Natural killer cell (primary cell): ENCODE data around the gene CCDC60. TPM values are rescaled to one million over a fixed set of nuclear protein-coding genes. Genes with fewer than 3 reads are reported as not detected.

Experiments
- ATAC-seq, 3 donors: fragments of 150-1000 bp in 2 of 3; fragments of 200-7000 bp in 1 of 3; cut with Tn5 transposase; 1 replicate in 1 of 3; 2 replicates in 2 of 3; pipeline ENCODE4 v1.10.0; 2021; ENCODE audit warnings: mild to moderate bottlenecking in 2 of 3, moderate library complexity in 2 of 3
- DNase-seq, 2 donors: peaks; one replicate each; pipeline versions ENCODE4 v3.0.0 to v3.0.0-alpha.2; 2013 to 2021; ENCODE audit warnings: mixed read lengths in 1 of 2
- H3K27ac ChIP-seq: one replicate; pipeline ENCODE4 v1.5.1; 2013; ENCODE audit warnings: mild to moderate bottlenecking, low read length
- H3K27me3 ChIP-seq: one replicate; pipeline ENCODE4 v1.6.1; 2013; ENCODE audit warnings: low read length; ENCODE audit not compliant: control insufficient read depth, insufficient read depth
- H3K36me3 ChIP-seq: one replicate; pipeline ENCODE4 v1.6.1; 2013; ENCODE audit warnings: low read length; ENCODE audit not compliant: control insufficient read depth, insufficient read depth
- H3K4me1 ChIP-seq: one replicate; pipeline ENCODE4 v1.6.1; 2013; ENCODE audit warnings: low read length; ENCODE audit not compliant: control insufficient read depth, insufficient read depth
- H3K4me3 ChIP-seq: one replicate; pipeline ENCODE4 v1.5.1; 2013; ENCODE audit warnings: low read length
- H3K9me3 ChIP-seq: one replicate; pipeline ENCODE4 v1.6.1; 2013; ENCODE audit warnings: low read length; ENCODE audit not compliant: control insufficient read depth, insufficient read depth
- H3K27ac Mint-ChIP-seq, 2 donors: one replicate each; pipeline ENCODE4 v1.8.0; 2022; ENCODE audit warnings: mild to moderate bottlenecking in 2 of 2, mixed read lengths in 2 of 2, moderate library complexity in 1 of 2
- H3K27me3 Mint-ChIP-seq, 2 donors: one replicate each; pipeline ENCODE4 v1.8.0; 2022; ENCODE audit warnings: low read depth in 2 of 2, mixed read lengths in 2 of 2
- H3K36me3 Mint-ChIP-seq: one replicate; pipeline ENCODE4 v1.8.0; 2022; ENCODE audit warnings: mixed read lengths
- H3K4me1 Mint-ChIP-seq, 2 donors: one replicate each; pipeline ENCODE4 v1.8.0; 2022; ENCODE audit warnings: mixed read lengths in 2 of 2
- H3K4me3 Mint-ChIP-seq: one replicate; pipeline ENCODE4 v1.8.0; 2022; ENCODE audit warnings: mild to moderate bottlenecking, moderate library complexity, mixed read lengths
- H3K9me3 Mint-ChIP-seq, 2 donors: one replicate each; pipeline ENCODE4 v1.8.0; 2022; ENCODE audit warnings: mixed read lengths in 2 of 2
- CTCF ChIP-seq: fragments of 200-600 bp; IDR thresholded peaks from one replicate; pipeline ENCODE4 v1.8.0; 2022; ENCODE audit warnings: antibody characterized with exemption
- WGBS: methylation state at CpG from one replicate; pipeline ENCODE4 v1.1.7; 2013; ENCODE audit warnings: missing lambda C conversion rate; ENCODE audit not compliant: insufficient coverage; 5-methylcytosine and 5-hydroxymethylcytosine counted together
- intact Hi-C: fragments of 100-400 bp; cut with micrococcal nuclease; formaldehyde crosslinking; loops from one replicate; pipeline ENCODE4 v1.14.2; 2022
- total RNA-seq, 4 donors: library from RNA; stranded (reverse); fragments of 120-200 nt in 1 of 4; gene quantifications; one replicate each; pipeline versions ENCODE4 v1.2.3 to v1.2.4, GENCODE V29; 2013 to 2022

The CCDC60 gene
- total RNA-seq, 3 donors from 2014 or later (not counting 1 experiment from before 2014, with no cell fraction given): not detected

DNA sequence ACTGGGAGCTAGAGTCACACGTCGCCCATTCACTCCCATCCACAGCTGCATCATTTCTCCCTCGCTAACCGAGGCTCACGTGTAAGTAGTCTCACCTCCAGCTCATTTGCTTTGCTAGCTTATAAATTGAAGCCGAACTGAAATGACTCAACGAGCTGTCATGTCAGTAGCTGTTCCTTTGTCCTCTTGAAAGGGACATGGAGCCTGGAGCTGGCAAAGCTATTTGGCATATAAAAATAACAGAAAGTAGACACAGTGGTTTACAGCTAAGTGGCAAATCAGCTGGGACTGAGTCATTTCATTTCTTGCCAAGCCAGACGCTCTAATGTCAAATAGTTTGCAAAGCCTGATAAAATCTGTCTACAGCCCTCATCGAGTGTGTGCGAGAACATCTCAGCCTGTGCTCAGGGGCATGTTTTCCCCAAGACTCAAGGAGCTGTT, 144.6 kb downstream of the CCDC60 start:
- H3K9me3 Mint-ChIP-seq: peaks cover 0 to 2% of the 10 kb centered on the region in 2 donors
- no peaks in the 10 kb centered on the region for H3K36me3 Mint-ChIP-seq
- TF ChIP-seq CTCF: no peak
- Histone ChIP-seq H3K4me3 (no peak overlapping the region), H3K36me3 (no peaks in the 10 kb centered on the region), H3K27ac (no peak overlapping the region), H3K4me1 (no peaks in the 10 kb centered on the region), H3K27me3 (no peaks in the 10 kb centered on the region), H3K9me3 (no peaks in the 10 kb centered on the region)
- H3K27ac Mint-ChIP-seq: no peak overlapping the region
- no peaks in the 10 kb centered on the region for H3K4me1 Mint-ChIP-seq
- ATAC-seq: no peak
- H3K4me3 Mint-ChIP-seq: no peak overlapping the region
- intact Hi-C loops: no loop called here
- 81% methylated on average over 10 of the region's 10 CpGs for WGBS
- peaks cover 0 to 2% of the 10 kb centered on the region in 2 donors for H3K27me3 Mint-ChIP-seq
- DNase-seq: no peak

GRCh38 chr12:119480551-119480950, 146.0 kb downstream of the CCDC60 start:
- Mint-ChIP-seq H3K4me1 (no peaks in the 10 kb centered on the region), H3K36me3 (no peaks in the 10 kb centered on the region), H3K4me3 (no peak overlapping the region), H3K27ac (no peak overlapping the region), H3K9me3 (peaks cover 0 to 2% of the 10 kb centered on the region in 2 donors), H3K27me3 (peaks cover 0 to 6% of the 10 kb centered on the region in 2 donors)
- Histone ChIP-seq H3K27ac (no peak overlapping the region), H3K9me3 (no peaks in the 10 kb centered on the region), H3K36me3 (no peaks in the 10 kb centered on the region), H3K4me1 (no peaks in the 10 kb centered on the region), H3K27me3 (no peaks in the 10 kb centered on the region), H3K4me3 (no peak overlapping the region)
- intact Hi-C loops: no loop called here
- no peak for TF ChIP-seq CTCF
- DNase-seq (no peak), ATAC-seq (no peak)
- 95% methylated on average over 1 of the region's 1 CpG for WGBS

- no peaks in the 10 kb centered on the region for H3K36me3 Mint-ChIP-seq
- no peak for TF ChIP-seq CTCF
- no peak overlapping the region for H3K27ac Mint-ChIP-seq
- no peaks in the 10 kb centered on the region for H3K27me3 ChIP-seq
- H3K4me3 Mint-ChIP-seq: no peak overlapping the region
- no peak overlapping the region for H3K27ac ChIP-seq
- H3K4me3 ChIP-seq: no peak overlapping the region
- no peaks in the 10 kb centered on the region for H3K4me1 ChIP-seq
- WGBS: 32% methylated on average over 4 of the region's 4 CpGs
- H3K9me3 Mint-ChIP-seq: peaks cover 0 to 2% of the 10 kb centered on the region in 2 donors
- DNase-seq (no peak), ATAC-seq (no peak)
- no peaks in the 10 kb centered on the region for H3K9me3 ChIP-seq
- intact Hi-C loops: no loop called here
- H3K4me1 Mint-ChIP-seq: no peaks in the 10 kb centered on the region
- peaks cover 21 to 27% of the 10 kb centered on the region in 2 donors for H3K27me3 Mint-ChIP-seq
- H3K36me3 ChIP-seq: no peaks in the 10 kb centered on the region
Measured at GRCh38 chr12:119486599-119487154, 152.1 kb downstream of the CCDC60 start.

GRCh38 chr12:119491814-119492213, 157.3 kb downstream of the CCDC60 start:
- TF ChIP-seq CTCF: no peak
- H3K4me1 Mint-ChIP-seq: no peaks in the 10 kb centered on the region
- no peaks in the 10 kb centered on the region for H3K36me3 ChIP-seq
- H3K9me3 Mint-ChIP-seq: peaks cover 0 to 2% of the 10 kb centered on the region in 2 donors
- H3K4me3 Mint-ChIP-seq: no peak overlapping the region
- no peaks in the 10 kb centered on the region for H3K4me1 ChIP-seq
- no peaks in the 10 kb centered on the region for H3K9me3 ChIP-seq
- no peaks in the 10 kb centered on the region for H3K36me3 Mint-ChIP-seq
- DNase-seq (no peak), ATAC-seq (no peak)
- WGBS: 78% methylated on average over 5 of the region's 5 CpGs
- no peak overlapping the region for H3K27ac ChIP-seq
- no peak overlapping the region for H3K4me3 ChIP-seq
- H3K27me3 Mint-ChIP-seq: peaks cover 17 to 65% of the 10 kb centered on the region in 2 donors
- H3K27me3 ChIP-seq: no peaks in the 10 kb centered on the region
- no peak overlapping the region for H3K27ac Mint-ChIP-seq
- intact Hi-C loops: no loop called here
